ENCODE data around the gene CHST11. TPM values are rescaled to one million over a fixed set of nuclear protein-coding genes. Genes with fewer than 3 reads are reported as not detected.

Gene CHST11
- total RNA-seq, 1 donor from 2014 or later, result 6.0 TPM

GRCh38 chr12:104782296-104782695 is 325.5 kb downstream of the CHST11 start:
- H3K36me3 ChIP-seq, result no peaks in the 10 kb centered on the region
- no peak overlapping the region for H3K27ac ChIP-seq (replicated peaks)
- no peak overlapping the region for H3K4me3 ChIP-seq
- intact Hi-C loops (cut with micrococcal nuclease), result no loop called here
- TF ChIP-seq CTCF (IDR thresholded peaks at IDR 0.05; ENCODE audit: borderline replicate concordance), result no peak
- H3K9me3 ChIP-seq (replicated peaks), result peaks cover 22% of the 10 kb centered on the region
- no peak for DNase-seq
- H3K4me1 ChIP-seq, result no peaks in the 10 kb centered on the region
- H3K27me3 ChIP-seq (ENCODE audit: low read depth), result no peaks in the 10 kb centered on the region

- intact Hi-C loops (cut with micrococcal nuclease), result no loop called here
- Histone ChIP-seq H3K4me1 (peaks cover 5% of the 10 kb centered on the region), H3K4me3 (no peak overlapping the region), H3K9me3 (replicated peaks) (peaks cover 22% of the 10 kb centered on the region), H3K36me3 (no peaks in the 10 kb centered on the region), H3K27ac (replicated peaks) (no peak overlapping the region), H3K27me3 (ENCODE audit: low read depth) (no peaks in the 10 kb centered on the region)
- DNase-seq, result no peak
- no peak for TF ChIP-seq CTCF (IDR thresholded peaks at IDR 0.05; ENCODE audit: borderline replicate concordance)
These were observed 327.8 kb downstream of the CHST11 start for GRCh38 chr12:104784592-104784991.

GRCh38 chr12:104785886-104786285 is 329.1 kb downstream of the CHST11 start:
- intact Hi-C loops (cut with micrococcal nuclease), result no loop called here

GRCh38 chr12:104786352-104786751 is 329.6 kb downstream of the CHST11 start:
- TF ChIP-seq CTCF (IDR thresholded peaks at IDR 0.05; ENCODE audit: borderline replicate concordance), result no peak
- Histone ChIP-seq H3K4me1 (peaks cover 7% of the 10 kb centered on the region), H3K27ac (replicated peaks) (no peak overlapping the region), H3K27me3 (ENCODE audit: low read depth) (no peaks in the 10 kb centered on the region), H3K36me3 (no peaks in the 10 kb centered on the region), H3K4me3 (no peak overlapping the region), H3K9me3 (replicated peaks) (peaks cover 8% of the 10 kb centered on the region)
- intact Hi-C loops (cut with micrococcal nuclease), result no loop called here
- no peak for DNase-seq

More at GRCh38 chr12:104785886-104786285, 329.1 kb downstream of the CHST11 start:
- no peak for DNase-seq
- Histone ChIP-seq H3K36me3 (no peaks in the 10 kb centered on the region), H3K4me1 (peaks cover 7% of the 10 kb centered on the region), H3K9me3 (replicated peaks) (peaks cover 13% of the 10 kb centered on the region), H3K27me3 (ENCODE audit: low read depth) (no peaks in the 10 kb centered on the region), H3K27ac (replicated peaks) (no peak overlapping the region), H3K4me3 (no peak overlapping the region)
- TF ChIP-seq CTCF (IDR thresholded peaks at IDR 0.05; ENCODE audit: borderline replicate concordance), result no peak

GRCh38 chr12:104788840-104789271 is 332.1 kb downstream of the CHST11 start:
- Histone ChIP-seq H3K4me1 (peaks cover 15% of the 10 kb centered on the region), H3K9me3 (replicated peaks) (no peaks in the 10 kb centered on the region), H3K4me3 (no peak overlapping the region), H3K27ac (replicated peaks) (no peak overlapping the region), H3K27me3 (ENCODE audit: low read depth) (no peaks in the 10 kb centered on the region), H3K36me3 (no peaks in the 10 kb centered on the region)
- intact Hi-C loops (cut with micrococcal nuclease), result no loop called here
- no peak for DNase-seq
- no peak for TF ChIP-seq CTCF (IDR thresholded peaks at IDR 0.05; ENCODE audit: borderline replicate concordance)

Measured in left ventricle myocardium inferior (tissue), 1 donor.